GM12878 (cell line): ENCODE results near the gene UGT3A2. TPM values are rescaled to one million over a fixed set of nuclear protein-coding genes. Genes with fewer than 3 reads are reported as not detected.

Experiments
- ATAC-seq: fragments of 200-7000 bp; cut with Tn5 transposase; 3 replicates; pipeline ENCODE4 v1.9.1; 2020; ENCODE audit warnings: mild to moderate bottlenecking, moderate library complexity
- BruUV-seq: library from RNA; stranded (reverse); fragments of 400-500 nt; replicated peaks from 2 replicates; lab custom pipeline; 2021; lab: Mats Ljungman, UMichigan
- CTCF ChIA-PET: fragments of 300-600 bp; sonication (Branson Sonifier 250); formaldehyde crosslinking; extraction: SDS; loops from one replicate; lab custom pipeline; 2021; ENCODE audit warnings: inconsistent platforms; lab: Yijun Ruan, JAX
- POLR2A ChIA-PET: fragments of 350-600 bp; formaldehyde crosslinking; extraction: SDS; loops from one replicate; lab custom pipeline; 2021; ENCODE audit warnings: inconsistent platforms; lab: Charles Lee
- RAD21 ChIA-PET: fragments of 300-600 bp; sonication (Branson Sonifier 250); formaldehyde crosslinking; loops from one replicate; lab custom pipeline; 2023; ENCODE audit warnings: antibody characterized with exemption; ENCODE audit not compliant: unreplicated experiment; lab: Charles Lee
- SMC1A ChIA-PET: fragments of 300-600 bp; sonication (Branson Sonifier 250); formaldehyde crosslinking; loops from one replicate; lab custom pipeline; 2023; ENCODE audit not compliant: unreplicated experiment, uncharacterized antibody; lab: Charles Lee
- DNase-seq: peaks from one replicate; pipeline ENCODE4 v3.0.0-alpha.2; 2011; ENCODE audit warnings: low read depth, low spot score
- FAIRE-seq: peaks from 3 replicates; lab custom pipeline; 2011; peaks lifted over from hg19 to GRCh38; lab: Jason Lieb, UNC
- H2AFZ ChIP-seq: 2 replicates; pipeline ENCODE4 v1.6.0; 2011; ENCODE audit warnings: low read depth, low read length, control low read depth; ENCODE audit not compliant: control insufficient read depth
- H3K27ac ChIP-seq: 2 replicates; pipeline ENCODE4 v1.5.1; 2011; ENCODE audit warnings: control low read depth; ENCODE audit not compliant: control insufficient read depth, insufficient read depth
- H3K27me3 ChIP-seq, 2 experiments: replicated peaks in 1 of 2; 2 replicates each; pipeline versions ENCODE4 v1.6.0 to v1.6.1; 2011; ENCODE audit warnings: low read length in 1 of 2; ENCODE audit not compliant: control insufficient read depth in 2 of 2, insufficient read depth in 2 of 2
- H3K36me3 ChIP-seq, 2 experiments: 2 replicates each; pipeline ENCODE4 v1.5.1; 2011; ENCODE audit warnings: low read length in 1 of 2; ENCODE audit not compliant: control insufficient read depth in 2 of 2, insufficient read depth in 2 of 2
- H3K4me1 ChIP-seq: 2 replicates; pipeline ENCODE4 v1.6.1; 2011; ENCODE audit warnings: mild to moderate bottlenecking, low read length, moderate library complexity, mixed read lengths; ENCODE audit not compliant: control insufficient read depth, insufficient read depth
- H3K4me2 ChIP-seq: 2 replicates; pipeline ENCODE4 v1.6.0; 2011; ENCODE audit warnings: control low read depth; ENCODE audit not compliant: control insufficient read depth, insufficient read depth
- H3K4me3 ChIP-seq: fragments of 200-600 bp; sonication (generic); 2 replicates; pipeline ENCODE4 v1.5.1; 2016
- H3K79me2 ChIP-seq: 2 replicates; pipeline ENCODE4 v1.6.0; 2011; ENCODE audit warnings: low read length; ENCODE audit not compliant: control insufficient read depth, insufficient read depth
- H3K9ac ChIP-seq: 2 replicates; pipeline ENCODE4 v1.8.0; 2011; ENCODE audit warnings: low read length, control low read depth, mixed read lengths; ENCODE audit not compliant: control insufficient read depth, insufficient read depth
- H3K9me3 ChIP-seq: replicated peaks from 3 replicates; pipeline ENCODE4 v1.5.1; 2011; ENCODE audit warnings: mild to moderate bottlenecking, low read length; ENCODE audit not compliant: control insufficient read depth, insufficient read depth
- H4K20me1 ChIP-seq: 2 replicates; pipeline ENCODE4 v1.6.0; 2011; ENCODE audit not compliant: control insufficient read depth, insufficient read depth
- ESRRA ChIP-seq: IDR thresholded peaks from 2 replicates; pipeline ENCODE4 v1.6.1; 2012; ENCODE audit warnings: mild to moderate bottlenecking, low read length, improper control_type of control experiment
- KAT2A ChIP-seq: conservative IDR thresholded peaks from 2 replicates; pipeline ENCODE4 v1.6.1; 2011; ENCODE audit warnings: low read depth, low read length; ENCODE audit not compliant: control insufficient read depth
- MAX ChIP-seq: IDR thresholded peaks from 2 replicates; pipeline ENCODE4 v1.6.1; 2012; ENCODE audit warnings: low read depth, low read length, improper control_type of control experiment
- PAX8 ChIP-seq: fragments of 450-650 bp; IDR thresholded peaks from 2 replicates; pipeline ENCODE4 v1.6.1; 2017; ENCODE audit warnings: mild to moderate bottlenecking, moderate library complexity
- PRDM15 ChIP-seq: fragments of 450-650 bp; formaldehyde crosslinking; IDR thresholded peaks from 2 replicates; pipeline ENCODE4 v1.4.0; 2020; ENCODE audit warnings: mild to moderate bottlenecking, moderate library complexity
- RUNX3 ChIP-seq: IDR thresholded peaks from 2 replicates; pipeline ENCODE4 v1.6.1; 2012; ENCODE audit warnings: low read length, inconsistent platforms
- TCF12 ChIP-seq: IDR thresholded peaks from 2 replicates; pipeline ENCODE4 v1.6.1; 2011; ENCODE audit warnings: low read depth, mild to moderate bottlenecking, low read length
- ZBTB33 ChIP-seq: fragments of 450-650 bp; IDR thresholded peaks from 2 replicates; pipeline ENCODE4 v1.6.1; 2017; ENCODE audit warnings: mild to moderate bottlenecking
- ZBTB4 ChIP-seq: fragments of 450-650 bp; formaldehyde crosslinking; IDR thresholded peaks from 2 replicates; pipeline ENCODE4 v1.4.0; 2022; ENCODE audit warnings: mild to moderate bottlenecking, moderate library complexity
- ZBTB40 ChIP-seq: fragments of 450-650 bp; IDR thresholded peaks from 2 replicates; pipeline ENCODE4 v1.6.1; 2016; ENCODE audit warnings: mild to moderate bottlenecking, moderate library complexity, borderline replicate concordance
- ZNF622 ChIP-seq: fragments of 450-650 bp; IDR thresholded peaks from 2 replicates; pipeline ENCODE4 v1.6.1; 2017; ENCODE audit warnings: mild to moderate bottlenecking, inconsistent platforms
- ZSCAN29 ChIP-seq: fragments of 450-650 bp; IDR thresholded peaks from 2 replicates; pipeline ENCODE4 v1.6.1; 2017; ENCODE audit warnings: mild to moderate bottlenecking, moderate library complexity
- WGBS: methylation state at CpG from one replicate; pipeline ENCODE4 v1.1.6; 2016; ENCODE audit warnings: low lambda C conversion rate; ENCODE audit not compliant: insufficient replicate concordance, insufficient coverage; ENCODE audit errors: missing lambda C conversion rate; 5-methylcytosine and 5-hydroxymethylcytosine counted together
- in situ Hi-C: fragments of 300-500 bp; cut with MboI; formaldehyde crosslinking; loops from 9 replicates; pipeline ENCODE4 v1.14.3; 2018; ENCODE audit warnings: mixed read lengths
- intact Hi-C: fragments of 100-400 bp; cut with micrococcal nuclease; formaldehyde crosslinking; loops from one replicate; pipeline ENCODE4 v1.14.2; 2022; ENCODE audit not compliant: unreplicated experiment
- polyA plus RNA-seq, 11 experiments: library from polyadenylated mRNA; depleted of rRNA in 4 of 11; unstranded in 6 of 11; stranded (reverse) in 5 of 11; fragments of >200 nt; fragmentation: Nextera tagmentation in 4 of 11; fragmentation: Illumina TruSeq in 1 of 11; extraction: Ambion mirVana in 4 of 11; extraction: Trizol in 1 of 11; gene quantifications; 1 replicate in 1 of 11; 2 replicates in 10 of 11; pipeline versions ENCODE4 v1.2.1 to v1.2.3, GENCODE V29; 2011 to 2016; ENCODE audit warnings: inconsistent platforms in 2 of 11, missing spikeins in 2 of 11, low read depth in 1 of 11
- total RNA-seq, 4 experiments: library from RNA; depleted of rRNA in 3 of 4; stranded (reverse); fragments of >200 nt in 3 of 4; fragmentation: Illumina TruSeq in 1 of 4; extraction: Trizol in 1 of 4; gene quantifications; 2 replicates each; pipeline versions ENCODE4 v1.2.1 to v1.2.3, GENCODE V29; 2013 to 2021

The UGT3A2 gene
- total and polyA plus RNA-seq, 10 of the 15 experiments (the other 5 are each of a cell fraction or from before 2014, with no cell fraction given), result 0.02 to 0.50 (median 0.09) TPM; not detected in 7

GRCh38 chr5:36017622-36018021 lies 49.1 kb downstream of the UGT3A2 start:
- intact Hi-C loops, result no loop called here
- CTCF ChIA-PET, result no interaction called here
- H3K27ac ChIP-seq, result no peak overlapping the region
- FAIRE-seq, result no peak
- BruUV-seq, result no TSS peak
- peaks cover 4% of the 10 kb centered on the region; the same call in 1 of the 3 replicates for H3K9me3 ChIP-seq
- no peak for DNase-seq
- no peak for ATAC-seq
- H3K4me3 ChIP-seq, result no peak overlapping the region
- POLR2A ChIA-PET, result no interaction called here
- in situ Hi-C loops, result no loop called here
- H3K79me2 ChIP-seq, result no peaks in the 10 kb centered on the region
- SMC1A ChIA-PET, result no interaction called here
- RAD21 ChIA-PET, result no interaction called here
- no peak overlapping the region for H3K4me2 ChIP-seq
- H3K9ac ChIP-seq, result no peak overlapping the region
- H2AFZ ChIP-seq, result no peak overlapping the region
- no peaks in the 10 kb centered on the region for H3K27me3 ChIP-seq
- H3K36me3 ChIP-seq, result no peaks in the 10 kb centered on the region
- H4K20me1 ChIP-seq, result no peaks in the 10 kb centered on the region
- WGBS, result 42% methylated on average over 5 of the region's 5 CpGs
- no peaks in the 10 kb centered on the region for H3K4me1 ChIP-seq
- TF ChIP-seq PAX8, result no peak
- TF ChIP-seq ZNF622, result no peak
- TF ChIP-seq MAX, result no peak
- no peak for TF ChIP-seq KAT2A
- TF ChIP-seq ZBTB40, result no peak
- no peak for TF ChIP-seq RUNX3
- no peak for TF ChIP-seq ZBTB4
- TF ChIP-seq PRDM15 (CRISPR knock-in tag), result no peak
- TF ChIP-seq TCF12, result no peak
- TF ChIP-seq ZBTB33, result no peak
- TF ChIP-seq ZSCAN29, result no peak
- no peak for TF ChIP-seq ESRRA
